K562 (cell line): ENCODE measurements around the gene AKT1S1. TPM values are rescaled to one million over a fixed set of nuclear protein-coding genes. Genes with fewer than 3 reads are reported as not detected.

ENCODE experiments used
- ATAC-seq: fragments of 200-7000 bp; cut with Tn5 transposase; 3 replicates; pipeline ENCODE4 v1.9.1; 2020; ENCODE audit warnings: moderate library complexity
- BruUV-seq: library from RNA; stranded (reverse); fragments of 400-500 nt; replicated peaks from 2 replicates; lab custom pipeline; 2021; lab: Mats Ljungman, UMichigan
- CTCF ChIA-PET: fragments of 300-600 bp; formaldehyde crosslinking; extraction: SDS; loops from one replicate; lab custom pipeline; 2021; ENCODE audit warnings: low intra/inter-chr PET ratio; lab: Yijun Ruan, JAX
- POLR2A ChIA-PET: fragments of 300-600, 350-650 bp; sonication (Branson Sonifier 250); formaldehyde crosslinking; extraction: SDS; loops from one replicate; lab custom pipeline; 2021; ENCODE audit warnings: antibody characterized with exemption, inconsistent platforms; lab: Yijun Ruan, JAX
- DNase-seq, 4 experiments: peaks; one replicate each; pipeline versions ENCODE4 v3.0.0 to v3.0.0-alpha.2; 2011 to 2018; ENCODE audit warnings: low spot score in 3 of 4, mixed read lengths in 3 of 4; ENCODE audit errors: extremely low read depth in 1 of 4
- FAIRE-seq: peaks from 2 replicates; lab custom pipeline; 2011; peaks lifted over from hg19 to GRCh38; lab: Jason Lieb, UNC
- H2AFZ ChIP-seq: 2 replicates; pipeline ENCODE4 v1.6.0; 2011; ENCODE audit warnings: low read depth, low read length, control low read depth, inconsistent platforms
- H3K27ac ChIP-seq: fragments of 200-600 bp; 3 replicates; pipeline ENCODE4 v1.8.0; 2011; ENCODE audit warnings: low read depth, mild to moderate bottlenecking, control low read depth, inconsistent platforms, low read length, moderate library complexity, mixed read lengths; ENCODE audit errors: extremely low read depth
- H3K27me3 ChIP-seq, 2 experiments: fragments of 300-600 bp in 1 of 2; 2 replicates in 1 of 2; 3 replicates in 1 of 2; pipeline versions ENCODE4 v1.6.0 to v1.8.0; 2011; ENCODE audit warnings: inconsistent platforms in 2 of 2, low read length in 2 of 2, mild to moderate bottlenecking in 1 of 2, mixed read lengths in 1 of 2, moderate library complexity in 1 of 2; ENCODE audit not compliant: control insufficient read depth in 2 of 2, insufficient read depth in 2 of 2
- H3K36me3 ChIP-seq: fragments of 300-600 bp; 3 replicates; pipeline ENCODE4 v1.8.0; 2011; ENCODE audit warnings: mild to moderate bottlenecking, low read length, inconsistent platforms; ENCODE audit not compliant: control insufficient read depth, insufficient read depth
- H3K4me1 ChIP-seq, 2 experiments: fragments of 200-600 bp in 1 of 2; replicated peaks in 1 of 2; 2 replicates in 1 of 2; 3 replicates in 1 of 2; pipeline versions ENCODE4 v1.5.1 to v1.8.0; 2011; ENCODE audit warnings: inconsistent platforms in 2 of 2, low read length in 2 of 2, mild to moderate bottlenecking in 1 of 2, mixed read lengths in 1 of 2, moderate library complexity in 1 of 2; ENCODE audit not compliant: control insufficient read depth in 2 of 2, insufficient read depth in 2 of 2
- H3K4me2 ChIP-seq: 2 replicates; pipeline ENCODE4 v1.6.1; 2011; ENCODE audit warnings: low read length, control low read depth, inconsistent platforms, mixed read lengths; ENCODE audit not compliant: insufficient read depth
- H3K4me3 ChIP-seq: fragments of 200-600 bp; sonication (generic), shearing (Covaris generic); 2 replicates; pipeline ENCODE4 v1.5.1; 2016; ENCODE audit warnings: control low read depth, inconsistent platforms
- H3K79me2 ChIP-seq: fragments of 200-600 bp; 3 replicates; pipeline ENCODE4 v1.8.0; 2011; ENCODE audit warnings: low read length, inconsistent platforms; ENCODE audit not compliant: control insufficient read depth, insufficient read depth
- H3K9ac ChIP-seq, 2 experiments: 2 replicates each; pipeline versions ENCODE4 v1.6.0 to v1.6.1; 2011; ENCODE audit warnings: low read depth in 2 of 2, low read length in 2 of 2, control low read depth in 1 of 2, inconsistent platforms in 1 of 2, mild to moderate bottlenecking in 1 of 2, mixed read lengths in 1 of 2; ENCODE audit not compliant: insufficient read depth in 1 of 2
- H3K9me1 ChIP-seq: one replicate; pipeline ENCODE4 v1.6.0; 2011; ENCODE audit warnings: inconsistent platforms, mild to moderate bottlenecking, low read length, moderate library complexity; ENCODE audit not compliant: control insufficient read depth, insufficient read depth
- H3K9me3 ChIP-seq: replicated peaks from 2 replicates; pipeline ENCODE4 v1.5.1; 2011; ENCODE audit warnings: low read depth, low read length, inconsistent platforms; ENCODE audit not compliant: control insufficient read depth, insufficient read depth
- H4K20me1 ChIP-seq: replicated peaks from 2 replicates; pipeline ENCODE4 v1.6.1; 2011; ENCODE audit warnings: low read length, inconsistent platforms, mixed read lengths; ENCODE audit not compliant: control insufficient read depth, insufficient read depth
- HNRNPL ChIP-seq: fragments of 200-400 bp; formaldehyde crosslinking; IDR thresholded peaks from 2 replicates; pipeline ENCODE4 v1.6.1; 2017; ENCODE audit warnings: low read depth, mild to moderate bottlenecking, low read length
- POLR2G ChIP-seq: fragments of 200-400 bp; formaldehyde crosslinking; IDR thresholded peaks from 2 replicates; pipeline ENCODE4 v1.6.1; 2017; ENCODE audit warnings: low read depth, mild to moderate bottlenecking, antibody characterized with exemption, low read length, moderate library complexity
- RBFOX2 ChIP-seq: fragments of 200-400 bp; formaldehyde crosslinking; IDR thresholded peaks from 2 replicates; pipeline ENCODE4 v1.6.1; 2017; ENCODE audit warnings: low read depth, mild to moderate bottlenecking, low read length, moderate library complexity
- RUNX1 ChIP-seq: sonication (generic); IDR thresholded peaks from 2 replicates; pipeline ENCODE4 v1.6.1; 2016; ENCODE audit warnings: antibody characterized with exemption, low read depth
- SNAPC5 ChIP-seq: fragments of 250-450 bp; sonication (Bioruptor Pico); IDR thresholded peaks from 2 replicates; pipeline ENCODE4 v1.8.0; 2021; ENCODE audit warnings: moderate library complexity, mild to moderate bottlenecking, inconsistent platforms
- ZBTB33 ChIP-seq: sonication (generic); formaldehyde crosslinking; IDR thresholded peaks from 2 replicates; pipeline ENCODE4 v1.8.1; 2023; ENCODE audit warnings: mild to moderate bottlenecking, missing genetic modification reagents
- WGBS: fragments of 100-300 bp; shearing (Covaris generic); methylation state at CpG from one replicate; pipeline ENCODE4 v1.1.6; 2016; ENCODE audit warnings: low coverage, mixed read lengths; ENCODE audit not compliant: insufficient coverage; ENCODE audit errors: missing lambda C conversion rate; 5-methylcytosine and 5-hydroxymethylcytosine counted together
- in situ Hi-C: fragments of 300-500 bp; cut with MboI; formaldehyde crosslinking; loops from 4 replicates; pipeline ENCODE4 v1.15.0; 2018; ENCODE audit warnings: inconsistent platforms, mixed read lengths
- intact Hi-C: fragments of 100-400 bp; cut with micrococcal nuclease; formaldehyde crosslinking; loops from 2 replicates; pipeline ENCODE4 v1.14.2; 2022
- polyA plus RNA-seq, 8 experiments: library from polyadenylated mRNA; depleted of rRNA in 4 of 8; stranded (reverse) in 5 of 8; unstranded in 3 of 8; fragments of >200 nt; fragmentation: Nextera tagmentation in 2 of 8; fragmentation: Illumina TruSeq in 1 of 8; extraction: Ambion mirVana in 2 of 8; extraction: Trizol in 1 of 8; gene quantifications; 2 replicates each; pipeline versions ENCODE4 v1.2.1 to v1.2.3, GENCODE V29; 2011 to 2014; ENCODE audit warnings: inconsistent platforms in 1 of 8, missing spikeins in 1 of 8
- total RNA-seq, 7 experiments: library from RNA; depleted of rRNA in 6 of 7; stranded (reverse); fragments of >200 nt in 6 of 7; fragmentation: Illumina TruSeq in 2 of 7; extraction: Trizol in 2 of 7; gene quantifications; 2 replicates each; pipeline versions ENCODE4 v1.2.1 to v1.2.3, GENCODE V29; 2011 to 2021; ENCODE audit warnings: low replicate concordance in 1 of 7

AKT1S1 gene
- total and polyA plus RNA-seq, 9 of the 15 experiments (the other 6 are each of a cell fraction or from before 2014, with no cell fraction given) = 1.2 to 50.3 (median 17.1) TPM

GRCh38 chr19:49873129-49873521, 4.0 kb downstream of the AKT1S1 start:
- Histone ChIP-seq H4K20me1 (no peaks in the 10 kb centered on the region), H3K36me3 (peaks cover 44% of the 10 kb centered on the region), H3K9me3 (no peaks in the 10 kb centered on the region), H3K27me3 (no peaks in the 10 kb centered on the region), H3K79me2 (peaks cover 41% of the 10 kb centered on the region), H3K4me3 (no peak overlapping the region), H3K9me1 (peaks cover 4% of the 10 kb centered on the region), H3K4me1 (peaks cover 26 to 79% of the 10 kb centered on the region in 2 experiments), H3K4me2 (no peak overlapping the region), H3K27ac (no peak overlapping the region), H2AFZ (no peak overlapping the region), H3K9ac (peak overlapping the region in 1 of 2 experiments; percentile 84; a peak in 2 of 4 replicates)
- BruUV-seq = no TSS peak
- DNase-seq (no peak), ATAC-seq (no peak), FAIRE-seq (no peak)
- intact Hi-C loops = loop anchor here (10.0 kb wide), 1 partner anchor 158 kb away; no protein-coding TSS in a partner anchor
- CTCF ChIA-PET = no interaction called here
- 97% methylated on average over 14 of the region's 29 CpGs for WGBS
- POLR2A ChIA-PET = interaction anchor here (0.5 to 0.6 kb wide), 2 partner anchors 17 to 81 kb away, joined by 3 read pairs; no protein-coding TSS in a partner anchor
- in situ Hi-C loops = loop anchor here (10.0 kb wide), 1 partner anchor 378 kb away; the partner anchor contains the start of gene RPS11
- TF ChIP-seq RBFOX2 = 0 out of 2 replicates have a peak, but pooled peaks have one; percentile 30
- 0 out of 2 replicates have a peak, but pooled peaks have one; percentile 9 for TF ChIP-seq ZBTB33
- TF ChIP-seq SNAPC5 = no peak
- no peak for TF ChIP-seq RUNX1
- peak; percentile 57; the same call in 1 of the 2 replicates for TF ChIP-seq HNRNPL
- TF ChIP-seq POLR2G = peak; percentile 50; the same call in 1 of the 2 replicates
